H1 (cell line): Measurements from ENCODE around the gene FAM83F. TPM values are rescaled to one million over a fixed set of nuclear protein-coding genes. Genes with fewer than 3 reads are reported as not detected.

Source experiments
- CHD1 ChIP-seq: IDR thresholded peaks from 2 replicates; pipeline ENCODE4 v1.6.1; 2012; ENCODE audit warnings: low read depth, low read length, improper control_type of control experiment
- CHD7 ChIP-seq: fragments of 300-600 bp; sonication (generic); IDR thresholded peaks from 2 replicates; pipeline ENCODE4 v1.7.1; 2012; ENCODE audit warnings: low read length, moderate library complexity, mild to moderate bottlenecking, inconsistent platforms; ENCODE audit not compliant: insufficient replicate concordance
- polyA plus RNA-seq, 7 experiments: library from polyadenylated mRNA; depleted of rRNA in 3 of 7; stranded (reverse) in 5 of 7; unstranded in 2 of 7; fragments of >200 nt in 5 of 7; fragments of 200-250 nt in 2 of 7; gene quantifications; 1 replicate in 5 of 7; 2 replicates in 1 of 7; 4 replicates in 1 of 7; pipeline versions ENCODE4 v1.2.1 to v1.2.3, GENCODE V29; 2011 to 2013; ENCODE audit warnings: missing spikeins in 2 of 7, mixed read lengths in 2 of 7
- total RNA-seq: library from RNA; stranded (reverse); fragmentation: NEBNext Ultra II Directional; extraction: Animal tissue kit (Norgen Biotek cat#: 25700); gene quantifications from 2 replicates; pipeline ENCODE4 v1.2.1, GENCODE V29; 2021

FAM83F gene
- total and polyA plus RNA-seq, 2 of the 8 experiments (the other 6 are each of a cell fraction or from before 2014, with no cell fraction given): 8.6 to 18.9 TPM

DNA sequence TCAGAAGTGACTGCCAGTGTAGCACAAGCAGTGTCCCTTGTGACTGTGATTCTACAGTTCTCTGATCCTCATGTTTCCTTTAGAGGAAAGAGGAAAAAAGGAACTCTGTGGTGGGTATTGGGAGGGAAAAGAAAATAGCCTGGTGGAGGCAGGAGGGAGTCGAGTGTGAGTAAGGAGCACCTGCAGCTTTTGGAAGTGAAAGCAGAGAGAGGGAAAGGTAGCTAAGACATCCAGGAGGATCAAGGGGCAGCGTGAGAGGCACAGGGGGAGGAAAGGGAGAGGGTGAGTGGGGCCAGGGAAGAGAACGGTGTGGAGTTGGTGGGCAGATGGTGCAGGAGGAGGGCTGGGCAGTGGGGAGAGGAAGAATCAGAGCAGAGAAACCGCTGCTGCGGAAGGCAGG lies 22.1 kb upstream of the FAM83F start (continued):
- TF ChIP-seq CHD7 (no peak), CHD1 (no peak)
